ENCODE results near the gene DTL.

DNA sequence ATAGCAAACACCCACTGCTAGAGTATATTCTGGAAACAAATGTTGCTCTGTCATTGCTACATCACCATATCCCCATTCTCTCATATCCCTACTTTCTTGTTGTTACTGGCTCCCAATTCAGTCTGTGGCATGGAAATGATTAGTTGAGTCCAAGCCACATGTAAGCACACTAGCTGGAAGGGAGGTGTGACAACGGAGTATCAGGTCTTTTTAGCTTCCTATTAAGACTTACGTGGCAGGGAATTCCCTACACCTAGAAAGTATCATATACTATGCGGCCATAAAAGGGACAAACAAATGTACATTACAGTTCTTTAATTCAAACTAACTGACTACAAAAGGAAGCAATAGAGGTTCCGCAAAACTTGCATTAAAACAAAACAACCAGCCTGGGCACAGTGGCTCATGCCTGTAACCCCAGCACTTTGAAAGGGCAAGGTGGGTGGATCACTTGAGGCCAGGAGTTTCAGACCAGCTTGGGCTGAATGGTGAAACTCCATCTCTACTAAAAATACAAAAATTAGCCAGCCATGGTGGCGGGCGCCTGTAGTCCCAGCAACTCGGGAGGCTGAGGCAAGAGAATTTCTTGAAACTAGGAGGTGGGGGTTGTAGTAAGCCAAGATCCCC, 48.8 kb upstream of the DTL start:
- TF ChIP-seq, protein P1, sequence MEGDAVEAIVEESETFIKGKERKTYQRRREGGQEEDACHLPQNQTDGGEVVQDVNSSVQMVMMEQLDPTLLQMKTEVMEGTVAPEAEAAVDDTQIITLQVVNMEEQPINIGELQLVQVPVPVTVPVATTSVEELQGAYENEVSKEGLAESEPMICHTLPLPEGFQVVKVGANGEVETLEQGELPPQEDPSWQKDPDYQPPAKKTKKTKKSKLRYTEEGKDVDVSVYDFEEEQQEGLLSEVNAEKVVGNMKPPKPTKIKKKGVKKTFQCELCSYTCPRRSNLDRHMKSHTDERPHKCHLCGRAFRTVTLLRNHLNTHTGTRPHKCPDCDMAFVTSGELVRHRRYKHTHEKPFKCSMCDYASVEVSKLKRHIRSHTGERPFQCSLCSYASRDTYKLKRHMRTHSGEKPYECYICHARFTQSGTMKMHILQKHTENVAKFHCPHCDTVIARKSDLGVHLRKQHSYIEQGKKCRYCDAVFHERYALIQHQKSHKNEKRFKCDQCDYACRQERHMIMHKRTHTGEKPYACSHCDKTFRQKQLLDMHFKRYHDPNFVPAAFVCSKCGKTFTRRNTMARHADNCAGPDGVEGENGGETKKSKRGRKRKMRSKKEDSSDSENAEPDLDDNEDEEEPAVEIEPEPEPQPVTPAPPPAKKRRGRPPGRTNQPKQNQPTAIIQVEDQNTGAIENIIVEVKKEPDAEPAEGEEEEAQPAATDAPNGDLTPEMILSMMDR (IDR thresholded peaks at IDR 0.05; ENCODE audit: low read depth, low read length): no peak
- TF ChIP-seq EZH2phosphoT487 (IDR thresholded peaks at IDR 0.05; ENCODE audit: low read depth): no peak

Data from OCI-LY3 (cell line).